K562 (cell line): ENCODE measurements around the gene SHISA8. TPM values are rescaled to one million over a fixed set of nuclear protein-coding genes. Genes with fewer than 3 reads are reported as not detected.

ENCODE experiments used
- ATAC-seq: fragments of 200-7000 bp; cut with Tn5 transposase; 3 replicates; pipeline ENCODE4 v1.9.1; 2020; ENCODE audit warnings: moderate library complexity
- BruUV-seq: library from RNA; stranded (reverse); fragments of 400-500 nt; replicated peaks from 2 replicates; lab custom pipeline; 2021; lab: Mats Ljungman, UMichigan
- CTCF ChIA-PET: fragments of 300-600 bp; formaldehyde crosslinking; extraction: SDS; loops from one replicate; lab custom pipeline; 2021; ENCODE audit warnings: low intra/inter-chr PET ratio; lab: Yijun Ruan, JAX
- POLR2A ChIA-PET: fragments of 300-600, 350-650 bp; sonication (Branson Sonifier 250); formaldehyde crosslinking; extraction: SDS; loops from one replicate; lab custom pipeline; 2021; ENCODE audit warnings: antibody characterized with exemption, inconsistent platforms; lab: Yijun Ruan, JAX
- DNase-seq, 4 experiments: peaks; one replicate each; pipeline versions ENCODE4 v3.0.0 to v3.0.0-alpha.2; 2011 to 2018; ENCODE audit warnings: low spot score in 3 of 4, mixed read lengths in 3 of 4; ENCODE audit errors: extremely low read depth in 1 of 4
- FAIRE-seq: peaks from 2 replicates; lab custom pipeline; 2011; peaks lifted over from hg19 to GRCh38; lab: Jason Lieb, UNC
- H2AFZ ChIP-seq: 2 replicates; pipeline ENCODE4 v1.6.0; 2011; ENCODE audit warnings: low read depth, low read length, control low read depth, inconsistent platforms
- H3K27ac ChIP-seq: fragments of 200-600 bp; 3 replicates; pipeline ENCODE4 v1.8.0; 2011; ENCODE audit warnings: low read depth, mild to moderate bottlenecking, control low read depth, inconsistent platforms, low read length, moderate library complexity, mixed read lengths; ENCODE audit errors: extremely low read depth
- H3K27me3 ChIP-seq, 2 experiments: fragments of 300-600 bp in 1 of 2; 2 replicates in 1 of 2; 3 replicates in 1 of 2; pipeline versions ENCODE4 v1.6.0 to v1.8.0; 2011; ENCODE audit warnings: inconsistent platforms in 2 of 2, low read length in 2 of 2, mild to moderate bottlenecking in 1 of 2, mixed read lengths in 1 of 2, moderate library complexity in 1 of 2; ENCODE audit not compliant: control insufficient read depth in 2 of 2, insufficient read depth in 2 of 2
- H3K36me3 ChIP-seq: fragments of 300-600 bp; 3 replicates; pipeline ENCODE4 v1.8.0; 2011; ENCODE audit warnings: mild to moderate bottlenecking, low read length, inconsistent platforms; ENCODE audit not compliant: control insufficient read depth, insufficient read depth
- H3K4me1 ChIP-seq, 2 experiments: fragments of 200-600 bp in 1 of 2; replicated peaks in 1 of 2; 2 replicates in 1 of 2; 3 replicates in 1 of 2; pipeline versions ENCODE4 v1.5.1 to v1.8.0; 2011; ENCODE audit warnings: inconsistent platforms in 2 of 2, low read length in 2 of 2, mild to moderate bottlenecking in 1 of 2, mixed read lengths in 1 of 2, moderate library complexity in 1 of 2; ENCODE audit not compliant: control insufficient read depth in 2 of 2, insufficient read depth in 2 of 2
- H3K4me2 ChIP-seq: 2 replicates; pipeline ENCODE4 v1.6.1; 2011; ENCODE audit warnings: low read length, control low read depth, inconsistent platforms, mixed read lengths; ENCODE audit not compliant: insufficient read depth
- H3K4me3 ChIP-seq: fragments of 200-600 bp; sonication (generic), shearing (Covaris generic); 2 replicates; pipeline ENCODE4 v1.5.1; 2016; ENCODE audit warnings: control low read depth, inconsistent platforms
- H3K79me2 ChIP-seq: fragments of 200-600 bp; 3 replicates; pipeline ENCODE4 v1.8.0; 2011; ENCODE audit warnings: low read length, inconsistent platforms; ENCODE audit not compliant: control insufficient read depth, insufficient read depth
- H3K9ac ChIP-seq, 2 experiments: 2 replicates each; pipeline versions ENCODE4 v1.6.0 to v1.6.1; 2011; ENCODE audit warnings: low read depth in 2 of 2, low read length in 2 of 2, control low read depth in 1 of 2, inconsistent platforms in 1 of 2, mild to moderate bottlenecking in 1 of 2, mixed read lengths in 1 of 2; ENCODE audit not compliant: insufficient read depth in 1 of 2
- H3K9me1 ChIP-seq: one replicate; pipeline ENCODE4 v1.6.0; 2011; ENCODE audit warnings: inconsistent platforms, mild to moderate bottlenecking, low read length, moderate library complexity; ENCODE audit not compliant: control insufficient read depth, insufficient read depth
- H3K9me3 ChIP-seq: replicated peaks from 2 replicates; pipeline ENCODE4 v1.5.1; 2011; ENCODE audit warnings: low read depth, low read length, inconsistent platforms; ENCODE audit not compliant: control insufficient read depth, insufficient read depth
- H4K20me1 ChIP-seq: replicated peaks from 2 replicates; pipeline ENCODE4 v1.6.1; 2011; ENCODE audit warnings: low read length, inconsistent platforms, mixed read lengths; ENCODE audit not compliant: control insufficient read depth, insufficient read depth
- ZNF347 ChIP-seq: fragments of 450-650 bp; formaldehyde crosslinking; IDR thresholded peaks from 2 replicates; pipeline ENCODE4 v1.4.0; 2020; ENCODE audit warnings: low read depth, mild to moderate bottlenecking, moderate library complexity
- WGBS: fragments of 100-300 bp; shearing (Covaris generic); methylation state at CpG from one replicate; pipeline ENCODE4 v1.1.6; 2016; ENCODE audit warnings: low coverage, mixed read lengths; ENCODE audit not compliant: insufficient coverage; ENCODE audit errors: missing lambda C conversion rate; 5-methylcytosine and 5-hydroxymethylcytosine counted together
- in situ Hi-C: fragments of 300-500 bp; cut with MboI; formaldehyde crosslinking; loops from 4 replicates; pipeline ENCODE4 v1.15.0; 2018; ENCODE audit warnings: inconsistent platforms, mixed read lengths
- intact Hi-C: fragments of 100-400 bp; cut with micrococcal nuclease; formaldehyde crosslinking; loops from 2 replicates; pipeline ENCODE4 v1.14.2; 2022
- polyA plus RNA-seq, 8 experiments: library from polyadenylated mRNA; depleted of rRNA in 4 of 8; stranded (reverse) in 5 of 8; unstranded in 3 of 8; fragments of >200 nt; fragmentation: Nextera tagmentation in 2 of 8; fragmentation: Illumina TruSeq in 1 of 8; extraction: Ambion mirVana in 2 of 8; extraction: Trizol in 1 of 8; gene quantifications; 2 replicates each; pipeline versions ENCODE4 v1.2.1 to v1.2.3, GENCODE V29; 2011 to 2014; ENCODE audit warnings: inconsistent platforms in 1 of 8, missing spikeins in 1 of 8
- total RNA-seq, 7 experiments: library from RNA; depleted of rRNA in 6 of 7; stranded (reverse); fragments of >200 nt in 6 of 7; fragmentation: Illumina TruSeq in 2 of 7; extraction: Trizol in 2 of 7; gene quantifications; 2 replicates each; pipeline versions ENCODE4 v1.2.1 to v1.2.3, GENCODE V29; 2011 to 2021; ENCODE audit warnings: low replicate concordance in 1 of 7
- TF ChIP-seq, protein P1 (sequence below), 2 experiments: fragments of 450-650 bp; IDR thresholded peaks; 2 replicates each; pipeline ENCODE4 v1.6.1; 2016
- TF ChIP-seq, protein P2 (sequence below): fragments of 450-650 bp; IDR thresholded peaks from 2 replicates; pipeline ENCODE4 v1.6.1; 2016; ENCODE audit warnings: low read depth, mild to moderate bottlenecking, moderate library complexity

SHISA8 gene
- total and polyA plus RNA-seq, 9 of the 15 experiments (the other 6 are each of a cell fraction or from before 2014, with no cell fraction given), result 0.07 to 3.3 (median 1.1) TPM; not detected in 4

DNA sequence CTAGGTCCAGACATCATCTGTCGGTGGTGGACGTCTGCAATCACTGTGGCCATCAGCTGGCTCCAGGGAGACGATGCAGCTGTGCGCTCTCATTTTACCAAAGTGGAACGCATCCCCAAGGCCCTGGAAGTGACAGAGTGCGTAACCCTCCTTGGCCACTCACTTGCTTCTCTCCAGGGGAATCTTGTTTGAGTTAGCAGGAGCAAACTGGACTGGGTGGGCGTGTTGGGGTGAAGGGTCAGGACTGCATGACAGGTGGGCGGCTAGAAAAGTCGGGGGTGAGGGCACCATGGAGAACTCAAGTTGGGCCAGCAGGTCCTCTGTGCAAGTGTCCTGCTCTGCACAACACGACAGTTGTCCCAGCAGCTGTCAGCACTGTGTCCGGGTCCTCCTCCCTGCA, 16.2 kb downstream of the SHISA8 start:
- no peak overlapping the region for H3K4me3 ChIP-seq
- no TSS peak for BruUV-seq

More for the DNA sequence above, 16.2 kb downstream of the SHISA8 start:
- Histone ChIP-seq H3K27me3 (no peaks in the 10 kb centered on the region), H3K4me1 (peaks cover 0 to 10% of the 10 kb centered on the region in 2 experiments; a peak in 3 of 5 replicates), H4K20me1 (no peaks in the 10 kb centered on the region), H3K9me1 (peaks cover 2% of the 10 kb centered on the region), H3K79me2 (no peaks in the 10 kb centered on the region), H3K9ac (no peak overlapping the region), H2AFZ (no peak overlapping the region), H3K27ac (no peak overlapping the region), H3K9me3 (no peaks in the 10 kb centered on the region), H3K36me3 (peaks cover 83% of the 10 kb centered on the region), H3K4me2 (no peak overlapping the region)
- WGBS, result 83% methylated on average over 7 of the region's 11 CpGs
- intact Hi-C loops (no loop called here), in situ Hi-C loops (no loop called here)
- DNase-seq, result no peak
- POLR2A ChIA-PET, result interaction anchor here (0.6 to 0.7 kb wide), 2 partner anchors 11 to 13 kb away, joined by 3 to 4 read pairs; no protein-coding TSS in a partner anchor
- TF ChIP-seq, protein P1, sequence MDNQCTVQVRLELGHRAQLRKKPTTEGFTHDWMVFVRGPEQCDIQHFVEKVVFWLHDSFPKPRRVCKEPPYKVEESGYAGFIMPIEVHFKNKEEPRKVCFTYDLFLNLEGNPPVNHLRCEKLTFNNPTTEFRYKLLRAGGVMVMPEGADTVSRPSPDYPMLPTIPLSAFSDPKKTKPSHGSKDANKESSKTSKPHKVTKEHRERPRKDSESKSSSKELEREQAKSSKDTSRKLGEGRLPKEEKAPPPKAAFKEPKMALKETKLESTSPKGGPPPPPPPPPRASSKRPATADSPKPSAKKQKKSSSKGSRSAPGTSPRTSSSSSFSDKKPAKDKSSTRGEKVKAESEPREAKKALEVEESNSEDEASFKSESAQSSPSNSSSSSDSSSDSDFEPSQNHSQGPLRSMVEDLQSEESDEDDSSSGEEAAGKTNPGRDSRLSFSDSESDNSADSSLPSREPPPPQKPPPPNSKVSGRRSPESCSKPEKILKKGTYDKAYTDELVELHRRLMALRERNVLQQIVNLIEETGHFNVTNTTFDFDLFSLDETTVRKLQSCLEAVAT (IDR thresholded peaks at IDR 0.05), result no peak
- no peak for TF ChIP-seq ZNF347 (CRISPR knock-in tag)
- TF ChIP-seq, protein P2, sequence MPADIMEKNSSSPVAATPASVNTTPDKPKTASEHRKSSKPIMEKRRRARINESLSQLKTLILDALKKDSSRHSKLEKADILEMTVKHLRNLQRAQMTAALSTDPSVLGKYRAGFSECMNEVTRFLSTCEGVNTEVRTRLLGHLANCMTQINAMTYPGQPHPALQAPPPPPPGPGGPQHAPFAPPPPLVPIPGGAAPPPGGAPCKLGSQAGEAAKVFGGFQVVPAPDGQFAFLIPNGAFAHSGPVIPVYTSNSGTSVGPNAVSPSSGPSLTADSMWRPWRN, result no peak
- CTCF ChIA-PET, result no interaction called here
- no peak for FAIRE-seq
- no peak for ATAC-seq
